DLD1 (cell line): ENCODE measurements around the gene SAMD4A.

Experiments used
- in situ Hi-C: cut with HindIII; loops from 2 replicates; pipeline ENCODE4 v1.10.0; 2017; ENCODE audit warnings: low sequenced_read_pairs

SAMD4A gene

DNA sequence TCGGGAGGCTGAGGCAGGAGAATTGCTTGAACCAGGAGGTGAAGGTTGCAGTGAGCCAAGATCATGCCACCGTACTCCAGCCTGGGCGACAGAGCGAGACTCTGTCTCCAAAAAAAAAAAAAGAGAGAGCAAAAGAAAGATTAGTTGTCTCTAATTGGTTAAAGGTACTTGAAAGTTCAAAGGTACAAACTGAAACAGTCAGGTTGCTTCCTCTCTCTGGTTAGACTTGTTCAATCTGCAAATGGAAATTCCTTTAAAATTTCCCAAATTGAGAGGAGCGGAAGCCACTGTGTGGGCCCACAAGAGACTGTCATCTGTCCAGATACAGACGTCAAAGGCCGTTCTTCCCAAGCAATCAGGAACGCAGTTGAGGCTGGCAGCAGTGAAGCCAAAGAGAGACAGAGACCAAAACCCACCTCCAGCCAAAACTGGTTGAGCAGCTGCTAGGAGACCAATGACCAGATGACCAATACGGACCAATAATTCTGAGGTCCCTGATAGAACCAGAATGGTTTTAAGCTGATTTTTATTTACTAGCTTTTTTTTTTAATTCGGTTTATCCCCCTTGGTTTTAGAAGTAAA, 272.1 kb downstream of the SAMD4A start:
- in situ Hi-C loops = no loop called here

DNA sequence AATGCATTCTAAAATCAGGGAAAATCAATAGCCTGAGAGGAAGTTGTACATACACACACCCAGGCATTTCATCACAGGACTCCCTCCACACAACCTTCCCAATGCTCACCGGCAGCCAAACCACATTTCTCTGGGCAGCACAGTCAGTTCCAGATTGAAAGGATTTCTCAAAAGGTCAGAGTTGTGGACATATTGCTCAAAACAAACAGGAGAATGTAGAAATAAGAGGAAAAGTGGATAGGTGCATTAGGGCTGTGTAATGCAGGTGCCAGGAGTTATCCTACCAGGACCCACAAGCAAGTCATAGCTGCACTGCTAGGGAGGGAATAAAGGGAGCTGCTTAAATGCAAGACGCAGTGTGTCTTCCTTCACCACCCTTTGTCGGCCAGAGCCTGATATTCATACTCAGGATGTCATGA, 272.8 kb downstream of the SAMD4A start:
- in situ Hi-C loops = no loop called here

DNA sequence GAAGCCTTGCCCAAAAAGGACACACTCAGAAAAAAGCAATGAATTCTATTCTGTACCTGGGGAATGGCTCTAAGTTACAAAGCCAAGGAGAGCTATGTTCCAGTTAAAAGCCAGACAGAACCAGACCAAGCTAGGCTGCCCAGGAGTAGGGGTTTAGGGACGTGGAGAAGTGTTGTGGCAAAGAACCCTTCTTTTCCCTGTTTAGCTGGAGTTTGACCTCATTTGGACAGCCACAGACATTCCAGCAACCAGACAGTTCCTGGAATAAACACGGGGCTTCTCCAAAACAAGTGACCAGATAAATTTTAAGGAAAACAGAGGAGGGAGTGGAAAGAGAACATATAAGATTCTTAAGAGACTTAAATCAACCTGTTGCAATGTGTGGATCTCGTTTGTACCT, 273.4 kb downstream of the SAMD4A start:
- in situ Hi-C loops = no loop called here

DNA sequence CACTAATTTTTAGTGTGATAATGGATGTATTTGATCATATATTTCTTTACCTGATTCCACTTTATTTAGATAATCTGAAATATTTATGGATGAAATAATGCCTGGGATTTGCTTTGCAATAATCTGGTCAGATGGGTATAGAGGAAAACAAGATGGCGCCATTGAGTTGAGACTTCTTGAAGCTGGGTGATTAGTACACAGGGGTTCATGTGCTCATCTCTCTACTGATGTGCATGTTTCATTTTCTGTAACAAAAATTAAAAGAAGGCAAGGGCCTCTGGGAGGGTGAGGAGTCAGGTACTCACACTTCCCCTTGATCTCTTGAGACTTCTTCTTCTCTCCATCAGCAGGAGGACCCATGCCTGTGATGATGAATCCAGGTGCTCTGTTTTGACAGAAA, 273.9 kb downstream of the SAMD4A start:
- in situ Hi-C loops = no loop called here
